ENCODE data around the gene FAM107B.

FAM107B gene

GRCh38 chr10:14724931-14725330 lies 49.8 kb downstream of the FAM107B start:
- no peak for TF ChIP-seq EP300 (IDR thresholded peaks at IDR 0.05; ENCODE audit: borderline replicate concordance)
- no peak for TF ChIP-seq ZBTB7A (IDR thresholded peaks at IDR 0.05; ENCODE audit: low read depth)
- no peak for TF ChIP-seq TCF12 (IDR thresholded peaks at IDR 0.05; ENCODE audit: low read depth)
- no peak for TF ChIP-seq TEAD4 (IDR thresholded peaks at IDR 0.05)
- TF ChIP-seq USF1 (IDR thresholded peaks at IDR 0.05) = no peak
- TF ChIP-seq MAX (IDR thresholded peaks at IDR 0.05) = no peak
- no peak for TF ChIP-seq YY1 (IDR thresholded peaks at IDR 0.05; ENCODE audit: low read depth)
- TF ChIP-seq CREB1 (IDR thresholded peaks at IDR 0.05; ENCODE audit: low read depth) = no peak
- TF ChIP-seq FOXM1 (IDR thresholded peaks at IDR 0.05; ENCODE audit: borderline replicate concordance, low read depth) = no peak
- TF ChIP-seq TAF1 (IDR thresholded peaks at IDR 0.05; ENCODE audit: low read depth) = no peak
- TF ChIP-seq NFIC (IDR thresholded peaks at IDR 0.05) = no peak

- no peak for TF ChIP-seq TEAD4 (IDR thresholded peaks at IDR 0.05)
- no peak for TF ChIP-seq RAD21 (IDR thresholded peaks at IDR 0.05; ENCODE audit: low read depth)
- TF ChIP-seq TAF1 (IDR thresholded peaks at IDR 0.05; ENCODE audit: low read depth) = no peak
- TF ChIP-seq USF1 (IDR thresholded peaks at IDR 0.05) = no peak
- no peak for TF ChIP-seq REST (IDR thresholded peaks at IDR 0.05; ENCODE audit: low read depth)
- no peak for TF ChIP-seq CREB1 (IDR thresholded peaks at IDR 0.05; ENCODE audit: low read depth)
- no peak for TF ChIP-seq EP300 (IDR thresholded peaks at IDR 0.05; ENCODE audit: borderline replicate concordance)
- TF ChIP-seq FOXM1 (IDR thresholded peaks at IDR 0.05; ENCODE audit: borderline replicate concordance, low read depth) = no peak
Observed at GRCh38 chr10:14723052-14723689, 51.5 kb downstream of the FAM107B start.

- TF ChIP-seq YY1 (IDR thresholded peaks at IDR 0.05; ENCODE audit: low read depth) (no peak), CEBPB (IDR thresholded peaks at IDR 0.05) (no peak), MAX (IDR thresholded peaks at IDR 0.05) (no peak), TCF12 (IDR thresholded peaks at IDR 0.05; ENCODE audit: low read depth) (no peak), ZBTB7A (IDR thresholded peaks at IDR 0.05; ENCODE audit: low read depth) (no peak), TAF1 (IDR thresholded peaks at IDR 0.05; ENCODE audit: low read depth) (no peak), NFIC (IDR thresholded peaks at IDR 0.05) (no peak), FOXM1 (IDR thresholded peaks at IDR 0.05; ENCODE audit: borderline replicate concordance, low read depth) (no peak), EGR1 (IDR thresholded peaks at IDR 0.05) (no peak), CREB1 (IDR thresholded peaks at IDR 0.05; ENCODE audit: low read depth) (no peak), USF1 (IDR thresholded peaks at IDR 0.05) (no peak), EP300 (IDR thresholded peaks at IDR 0.05; ENCODE audit: borderline replicate concordance) (no peak), RAD21 (IDR thresholded peaks at IDR 0.05; ENCODE audit: low read depth) (no peak), TEAD4 (IDR thresholded peaks at IDR 0.05) (no peak), REST (IDR thresholded peaks at IDR 0.05; ENCODE audit: low read depth) (no peak)
Observed at GRCh38 chr10:14717552-14717951, 57.1 kb downstream of the FAM107B start.

- no peak for TF ChIP-seq YY1 (IDR thresholded peaks at IDR 0.05; ENCODE audit: low read depth)
- TF ChIP-seq EGR1 (IDR thresholded peaks at IDR 0.05) = no peak
- no peak for TF ChIP-seq EP300 (IDR thresholded peaks at IDR 0.05; ENCODE audit: borderline replicate concordance)
Observed at GRCh38 chr10:14712991-14713424, 61.7 kb downstream of the FAM107B start.

- TF ChIP-seq CREB1 (IDR thresholded peaks at IDR 0.05; ENCODE audit: low read depth) (no peak), CEBPB (IDR thresholded peaks at IDR 0.05) (no peak), EP300 (IDR thresholded peaks at IDR 0.05; ENCODE audit: borderline replicate concordance) (no peak), USF1 (IDR thresholded peaks at IDR 0.05) (no peak), TAF1 (IDR thresholded peaks at IDR 0.05; ENCODE audit: low read depth) (no peak), TEAD4 (IDR thresholded peaks at IDR 0.05) (no peak), YY1 (IDR thresholded peaks at IDR 0.05; ENCODE audit: low read depth) (no peak), MAX (IDR thresholded peaks at IDR 0.05) (no peak), ZBTB7A (IDR thresholded peaks at IDR 0.05; ENCODE audit: low read depth) (no peak), REST (IDR thresholded peaks at IDR 0.05; ENCODE audit: low read depth) (no peak), RAD21 (IDR thresholded peaks at IDR 0.05; ENCODE audit: low read depth) (no peak), TCF12 (IDR thresholded peaks at IDR 0.05; ENCODE audit: low read depth) (no peak), NFIC (IDR thresholded peaks at IDR 0.05) (no peak), FOXM1 (IDR thresholded peaks at IDR 0.05; ENCODE audit: borderline replicate concordance, low read depth) (no peak), EGR1 (IDR thresholded peaks at IDR 0.05) (no peak)
Observed at GRCh38 chr10:14707481-14707880, 67.2 kb downstream of the FAM107B start.
